ENCODE results near the gene ZNF142. TPM values are rescaled to one million over a fixed set of nuclear protein-coding genes. Genes with fewer than 3 reads are reported as not detected.

Gene ZNF142
- total and polyA plus RNA-seq, 12 donors: 4.4 to 29.5 (median 22.0) TPM

- TF ChIP-seq CTCF (IDR thresholded peaks at IDR 0.05): no peak
- Histone ChIP-seq H3K36me3 (no peaks in the 10 kb centered on the region), H3K4me3 (peak within 1 kb of the TSS in 5 of 10 donors; percentile 22 to 33 (median 29)), H3K4me1 (peaks cover 0 to 25% (median 11%) of the 10 kb centered on the region in 9 donors), H3K27ac (peak within 1 kb of the TSS in 4 of 10 donors; percentile 9 to 46 (median 22)), H3K27me3 (no peaks in the 10 kb centered on the region), H3K9me3 (no peaks in the 10 kb centered on the region)
- ATAC-seq: peak; percentile 61 to 79 (median 77)
- intact Hi-C loops (cut with DNase I): no loop called here
- DNase-seq: peak in 1 of 2 donors; percentile 15
- 19 to 20% methylated on average over 8 of the region's 8 CpGs for WGBS, 2 donors
These were observed 51.8 kb downstream of the ZNF142 start, which contains the start of gene PLCD4 for GRCh38 chr2:218607436-218608115. Gene PLCD4, plus strand, starts transcription at chr2:218607899. Its CDS starts 7,841 bp downstream, at chr2:218615740.

DNA sequence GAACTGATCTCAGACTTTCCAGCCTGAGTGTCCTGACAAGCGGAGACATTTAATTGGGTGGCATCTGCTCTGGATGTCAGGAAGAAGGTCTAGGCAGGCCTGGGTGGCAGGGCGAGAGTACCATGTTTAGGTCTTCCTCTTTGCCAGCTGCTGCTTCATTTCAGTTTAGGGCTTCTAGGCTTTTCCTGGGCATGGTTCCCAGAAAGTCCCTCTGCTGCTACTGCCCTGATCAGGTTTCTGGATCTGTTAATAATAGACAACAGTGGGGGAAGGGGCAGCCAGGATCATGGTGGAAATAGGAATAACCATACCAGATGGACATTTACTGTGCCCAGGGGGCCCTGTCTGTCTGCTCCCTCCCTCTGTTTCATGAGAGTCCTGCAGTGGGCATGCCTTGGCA, 54.0 kb downstream of the ZNF142 start:
- intact Hi-C loops (cut with DNase I): no loop called here
- 74 to 85% methylated on average over 2 of the region's 2 CpGs for WGBS, 2 donors
- Histone ChIP-seq H3K4me3 (no peak overlapping the region), H3K27ac (no peak overlapping the region), H3K9me3 (no peaks in the 10 kb centered on the region), H3K36me3 (no peaks in the 10 kb centered on the region), H3K27me3 (no peaks in the 10 kb centered on the region), H3K4me1 (peaks cover 0 to 25% (median 11%) of the 10 kb centered on the region in 9 donors)
- TF ChIP-seq CTCF (IDR thresholded peaks at IDR 0.05): no peak
- DNase-seq (peak in 1 of 2 donors; percentile 23), ATAC-seq (peak in 6 of 8 donors; percentile 29 to 78 (median 49))

Other genes with a start within 250 kb of the ZNF142 start
- gene VIL1, start 240.5 kb downstream of the ZNF142 start, total RNA-seq: not detected
- under 1 TPM in 1 of 2 donors, not detected in 1; 0.06 TPM for gene VIL1, start 240.5 kb downstream of the ZNF142 start, polyA plus RNA-seq
- gene USP37, start 91.3 kb downstream of the ZNF142 start, total RNA-seq: 10 to 100 TPM in 3 of 10 donors, 1 to 10 TPM in 7; 6.3 to 11.1 (median 8.5) TPM
- gene USP37, start 91.3 kb downstream of the ZNF142 start, polyA plus RNA-seq: 1 to 10 TPM; 1.8 to 2.3 TPM
- 10 to 100 TPM; 15.7 to 28.2 (median 21.1) TPM for gene CNOT9, start 90.8 kb downstream of the ZNF142 start, total RNA-seq
- 10 to 100 TPM; 16.9 to 17.6 TPM for gene CNOT9, start 90.8 kb downstream of the ZNF142 start, polyA plus RNA-seq
- gene PLCD4, start 51.7 kb downstream of the ZNF142 start, total RNA-seq: 1 to 10 TPM in 6 of 10 donors, under 1 TPM in 4; 0.42 to 2.3 (median 1.1) TPM
- gene PLCD4, start 51.7 kb downstream of the ZNF142 start, polyA plus RNA-seq: under 1 TPM; 0.23 to 0.59 TPM
- 10 to 100 TPM; 34.8 to 53.8 (median 44.6) TPM for gene BCS1L, start 60 bp upstream of the ZNF142 start, total RNA-seq
- gene BCS1L, start 60 bp upstream of the ZNF142 start, polyA plus RNA-seq: 10 to 100 TPM; 52.8 to 84.2 TPM
- 10 to 100 TPM; 13.5 to 20.3 (median 16.3) TPM for gene RNF25, start 12.4 kb upstream of the ZNF142 start, total RNA-seq
- gene RNF25, start 12.4 kb upstream of the ZNF142 start, polyA plus RNA-seq: 10 to 100 TPM; 18.1 to 25.4 TPM
- gene STK36, start 12.5 kb upstream of the ZNF142 start, total RNA-seq: 10 to 100 TPM in 1 of 10 donors, 1 to 10 TPM in 9; 4.2 to 16.0 (median 6.5) TPM
- 10 to 100 TPM in 1 of 2 donors, 1 to 10 TPM in 1; 7.5 to 18.8 TPM for gene STK36, start 12.5 kb upstream of the ZNF142 start, polyA plus RNA-seq
- gene TTLL4, start 51.2 kb upstream of the ZNF142 start, total RNA-seq: 1 to 10 TPM; 4.3 to 8.2 (median 6.4) TPM
- gene TTLL4, start 51.2 kb upstream of the ZNF142 start, polyA plus RNA-seq: 10 to 100 TPM in 1 of 2 donors, 1 to 10 TPM in 1; 7.3 to 10.3 TPM
- gene CYP27A1, start 122.5 kb upstream of the ZNF142 start, total RNA-seq: 10 to 100 TPM in 2 of 10 donors, 1 to 10 TPM in 8; 3.7 to 12.8 (median 7.1) TPM
- gene CYP27A1, start 122.5 kb upstream of the ZNF142 start, polyA plus RNA-seq: 1 to 10 TPM; 8.9 to 9.1 TPM
- under 1 TPM in 3 of 10 donors, not detected in 7; 0.09 to 0.19 (median 0.15) TPM for gene PRKAG3, start 172.2 kb upstream of the ZNF142 start, total RNA-seq
- gene PRKAG3, start 172.2 kb upstream of the ZNF142 start, polyA plus RNA-seq: under 1 TPM in 1 of 2 donors, not detected in 1; 0.03 TPM
- 1 to 10 TPM in 3 of 10 donors, under 1 TPM in 7; 0.15 to 2.9 (median 0.67) TPM for gene WNT6, start 200.2 kb upstream of the ZNF142 start, total RNA-seq
- 1 to 10 TPM; 1.1 to 3.0 TPM for gene WNT6, start 200.2 kb upstream of the ZNF142 start, polyA plus RNA-seq
- gene WNT10A, start 221.2 kb upstream of the ZNF142 start, total RNA-seq: under 1 TPM in 2 of 10 donors, not detected in 8; 0.28 to 0.56 TPM
- gene WNT10A, start 221.2 kb upstream of the ZNF142 start, polyA plus RNA-seq: under 1 TPM; 0.01 to 0.07 TPM

All from heart right ventricle (tissue), 16 donors.